ENCODE data around the gene SIPA1L2.

Gene SIPA1L2

GRCh38 chr1:232641507-232641906 lies 11.6 kb upstream of the SIPA1L2 start:
- no peak for DNase-seq

- DNase-seq = no peak
Observed at GRCh38 chr1:232636799-232637198, 6.9 kb upstream of the SIPA1L2 start.

- peak; percentile 68 for DNase-seq
Observed at GRCh38 chr1:232635778-232636356, 5.9 kb upstream of the SIPA1L2 start.

- no peak for DNase-seq
Observed at GRCh38 chr1:232635279-232635678, 5.3 kb upstream of the SIPA1L2 start.

- no peak for DNase-seq
Observed at GRCh38 chr1:232634096-232634495, 4.2 kb upstream of the SIPA1L2 start.

GRCh38 chr1:232630894-232631195 lies 912 bp upstream of the SIPA1L2 start:
- no peak for DNase-seq

GRCh38 chr1:232629250-232630046 lies 485 bp downstream of the SIPA1L2 start:
- no peak for DNase-seq

GRCh38 chr1:232628335-232629249 lies 1.3 kb downstream of the SIPA1L2 start:
- no peak for DNase-seq

- peak; percentile 40 for DNase-seq
Observed at GRCh38 chr1:232627645-232628334, 2.1 kb downstream of the SIPA1L2 start.

GRCh38 chr1:232627171-232627570 lies 2.8 kb downstream of the SIPA1L2 start:
- DNase-seq = no peak

GRCh38 chr1:232626452-232626851 lies 3.5 kb downstream of the SIPA1L2 start:
- no peak for DNase-seq

GRCh38 chr1:232625319-232625868 lies 4.5 kb downstream of the SIPA1L2 start:
- DNase-seq = no peak

- no peak for DNase-seq
Observed at GRCh38 chr1:232624546-232625281, 5.2 kb downstream of the SIPA1L2 start.

- no peak for DNase-seq
Observed at GRCh38 chr1:232622981-232623380, 7.0 kb downstream of the SIPA1L2 start.

- no peak for DNase-seq
Observed at GRCh38 chr1:232622378-232622777, 7.6 kb downstream of the SIPA1L2 start.

- no peak for DNase-seq
Observed at GRCh38 chr1:232621050-232621449, 8.9 kb downstream of the SIPA1L2 start.

- DNase-seq = peak; percentile 90
Observed at GRCh38 chr1:232620356-232620969, 9.5 kb downstream of the SIPA1L2 start.

- DNase-seq = no peak
Observed at GRCh38 chr1:232617237-232617636, 12.7 kb downstream of the SIPA1L2 start.

GRCh38 chr1:232615306-232615800 lies 14.6 kb downstream of the SIPA1L2 start:
- no peak for DNase-seq

GRCh38 chr1:232614811-232615210 lies 15.1 kb downstream of the SIPA1L2 start:
- DNase-seq = no peak

- DNase-seq = no peak
Observed at GRCh38 chr1:232613752-232614381, 16.1 kb downstream of the SIPA1L2 start.
